ENCODE results near the gene AP3B1.

The AP3B1 gene

DNA sequence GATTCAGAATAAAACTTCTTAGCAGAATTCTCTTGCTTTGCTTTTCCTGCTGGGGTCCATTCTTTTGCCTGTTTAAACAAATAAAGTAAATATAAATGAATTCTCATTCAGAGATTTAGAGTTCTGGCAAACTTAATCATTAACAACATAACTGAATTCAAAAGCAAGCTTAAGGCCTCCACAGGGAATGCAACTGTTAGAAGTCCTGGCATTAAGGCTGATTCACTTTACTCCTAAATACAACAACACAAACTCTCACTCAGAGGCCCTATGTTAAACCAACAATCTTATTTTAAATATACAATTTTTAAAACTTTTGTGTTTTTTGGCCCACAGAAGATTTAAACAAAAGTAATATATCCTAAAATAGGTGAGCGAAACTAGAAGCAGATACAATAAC is 178.3 kb downstream of the AP3B1 start:
- H3K4me1 ChIP-seq (ENCODE audit: insufficient read depth, low read length, poor library complexity, severe bottlenecking) = no peaks in the 10 kb centered on the region
- H4K20me1 ChIP-seq (ENCODE audit: insufficient read depth, low read length, poor library complexity, severe bottlenecking) = no peaks in the 10 kb centered on the region
- TF ChIP-seq EZH2phosphoT487 (IDR thresholded peaks at IDR 0.05; ENCODE audit: borderline replicate concordance) = no peak
- TF ChIP-seq CTCF (conservative IDR thresholded peaks at IDR 0.05; ENCODE audit: low read length) = no peak
- H3K27me3 ChIP-seq (ENCODE audit: insufficient read depth, low read length, poor library complexity, severe bottlenecking) = no peaks in the 10 kb centered on the region
- no peak overlapping the region for H2AFZ ChIP-seq (ENCODE audit: low read length)
- H3K4me2 ChIP-seq (ENCODE audit: low read depth, low read length, poor library complexity, severe bottlenecking) = no peak overlapping the region
- H3K9me2 ChIP-seq (replicated peaks; ENCODE audit: low read depth, low read length) = no peaks in the 10 kb centered on the region
- H3K79me2 ChIP-seq (ENCODE audit: insufficient read depth, low read length) = no peaks in the 10 kb centered on the region
- peaks cover 48% of the 10 kb centered on the region for H3K36me3 ChIP-seq (ENCODE audit: insufficient read depth, low read length)
- no peak overlapping the region for H3K4me3 ChIP-seq (ENCODE audit: low read length, poor library complexity, severe bottlenecking)
- no peaks in the 10 kb centered on the region for H3F3A ChIP-seq (ENCODE audit: low read depth)
- H3K9me3 ChIP-seq (ENCODE audit: insufficient read depth, low read depth, low read length) = no peaks in the 10 kb centered on the region
- no peak overlapping the region for H3K9ac ChIP-seq (ENCODE audit: low read depth, low read length, poor library complexity, severe bottlenecking)

DNA sequence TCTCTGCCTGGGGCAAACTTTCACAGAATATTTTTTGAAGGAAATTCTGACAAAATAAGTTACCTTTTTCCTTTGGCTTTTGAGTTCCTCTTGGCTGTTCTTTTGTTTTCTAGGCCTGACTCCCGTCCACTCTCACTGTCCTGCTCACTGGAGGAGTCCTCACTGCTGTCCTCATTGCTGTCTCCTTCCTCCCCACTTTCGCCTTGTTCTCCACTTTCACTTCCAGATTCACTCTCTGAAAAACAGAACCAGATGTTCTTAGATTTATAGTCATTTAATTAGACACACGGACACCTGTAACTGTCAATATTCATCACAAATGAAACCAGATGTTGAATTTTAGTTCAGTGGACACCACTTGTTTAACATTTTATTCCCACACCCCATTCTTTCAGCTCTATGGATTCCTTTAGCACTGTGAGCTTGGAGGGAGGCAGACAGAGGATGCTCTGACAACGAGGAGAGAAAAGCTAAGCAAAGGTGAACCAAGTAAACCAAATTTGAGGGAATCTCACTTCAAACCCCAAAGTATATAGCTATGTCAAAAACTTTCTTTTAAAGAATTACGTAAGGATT is 180.7 kb downstream of the AP3B1 start:
- Histone ChIP-seq H4K20me1 (ENCODE audit: insufficient read depth, low read length, poor library complexity, severe bottlenecking) (no peaks in the 10 kb centered on the region), H3K9ac (ENCODE audit: low read depth, low read length, poor library complexity, severe bottlenecking) (no peak overlapping the region), H3K4me1 (ENCODE audit: insufficient read depth, low read length, poor library complexity, severe bottlenecking) (peaks cover 4% of the 10 kb centered on the region), H3K4me3 (ENCODE audit: low read length, poor library complexity, severe bottlenecking) (no peak overlapping the region), H2AFZ (ENCODE audit: low read length) (no peak overlapping the region), H3K36me3 (ENCODE audit: insufficient read depth, low read length) (peaks cover 58% of the 10 kb centered on the region), H3K9me3 (ENCODE audit: insufficient read depth, low read depth, low read length) (no peaks in the 10 kb centered on the region), H3K79me2 (ENCODE audit: insufficient read depth, low read length) (no peaks in the 10 kb centered on the region), H3K4me2 (ENCODE audit: low read depth, low read length, poor library complexity, severe bottlenecking) (no peak overlapping the region), H3K27me3 (ENCODE audit: insufficient read depth, low read length, poor library complexity, severe bottlenecking) (no peaks in the 10 kb centered on the region), H3K9me2 (replicated peaks; ENCODE audit: low read depth, low read length) (no peaks in the 10 kb centered on the region), H3F3A (ENCODE audit: low read depth) (no peaks in the 10 kb centered on the region)
- no peak for TF ChIP-seq EZH2phosphoT487 (IDR thresholded peaks at IDR 0.05; ENCODE audit: borderline replicate concordance)
- no peak for TF ChIP-seq CTCF (conservative IDR thresholded peaks at IDR 0.05; ENCODE audit: low read length)

- Histone ChIP-seq H3F3A (ENCODE audit: low read depth) (no peaks in the 10 kb centered on the region), H3K4me1 (ENCODE audit: insufficient read depth, low read length, poor library complexity, severe bottlenecking) (peaks cover 4% of the 10 kb centered on the region), H3K9me2 (replicated peaks; ENCODE audit: low read depth, low read length) (no peaks in the 10 kb centered on the region), H3K79me2 (ENCODE audit: insufficient read depth, low read length) (no peaks in the 10 kb centered on the region), H3K36me3 (ENCODE audit: insufficient read depth, low read length) (peaks cover 61% of the 10 kb centered on the region), H3K4me3 (ENCODE audit: low read length, poor library complexity, severe bottlenecking) (no peak overlapping the region), H3K4me2 (ENCODE audit: low read depth, low read length, poor library complexity, severe bottlenecking) (no peak overlapping the region), H3K27me3 (ENCODE audit: insufficient read depth, low read length, poor library complexity, severe bottlenecking) (no peaks in the 10 kb centered on the region), H3K9ac (ENCODE audit: low read depth, low read length, poor library complexity, severe bottlenecking) (no peak overlapping the region), H2AFZ (ENCODE audit: low read length) (no peak overlapping the region), H3K9me3 (ENCODE audit: insufficient read depth, low read depth, low read length) (no peaks in the 10 kb centered on the region), H4K20me1 (ENCODE audit: insufficient read depth, low read length, poor library complexity, severe bottlenecking) (no peaks in the 10 kb centered on the region)
- TF ChIP-seq CTCF (conservative IDR thresholded peaks at IDR 0.05; ENCODE audit: low read length) = no peak
- no peak for TF ChIP-seq EZH2phosphoT487 (IDR thresholded peaks at IDR 0.05; ENCODE audit: borderline replicate concordance)
Observed at GRCh38 chr5:78112931-78113330, 181.6 kb downstream of the AP3B1 start.
